ENCODE data around the gene WNT9A.
"Not testable (repeated sequence)": the region's sequence is repeated elsewhere in the genome, so short reads cannot be mapped to it uniquely, and the experiment has no call there.

WNT9A gene

DNA sequence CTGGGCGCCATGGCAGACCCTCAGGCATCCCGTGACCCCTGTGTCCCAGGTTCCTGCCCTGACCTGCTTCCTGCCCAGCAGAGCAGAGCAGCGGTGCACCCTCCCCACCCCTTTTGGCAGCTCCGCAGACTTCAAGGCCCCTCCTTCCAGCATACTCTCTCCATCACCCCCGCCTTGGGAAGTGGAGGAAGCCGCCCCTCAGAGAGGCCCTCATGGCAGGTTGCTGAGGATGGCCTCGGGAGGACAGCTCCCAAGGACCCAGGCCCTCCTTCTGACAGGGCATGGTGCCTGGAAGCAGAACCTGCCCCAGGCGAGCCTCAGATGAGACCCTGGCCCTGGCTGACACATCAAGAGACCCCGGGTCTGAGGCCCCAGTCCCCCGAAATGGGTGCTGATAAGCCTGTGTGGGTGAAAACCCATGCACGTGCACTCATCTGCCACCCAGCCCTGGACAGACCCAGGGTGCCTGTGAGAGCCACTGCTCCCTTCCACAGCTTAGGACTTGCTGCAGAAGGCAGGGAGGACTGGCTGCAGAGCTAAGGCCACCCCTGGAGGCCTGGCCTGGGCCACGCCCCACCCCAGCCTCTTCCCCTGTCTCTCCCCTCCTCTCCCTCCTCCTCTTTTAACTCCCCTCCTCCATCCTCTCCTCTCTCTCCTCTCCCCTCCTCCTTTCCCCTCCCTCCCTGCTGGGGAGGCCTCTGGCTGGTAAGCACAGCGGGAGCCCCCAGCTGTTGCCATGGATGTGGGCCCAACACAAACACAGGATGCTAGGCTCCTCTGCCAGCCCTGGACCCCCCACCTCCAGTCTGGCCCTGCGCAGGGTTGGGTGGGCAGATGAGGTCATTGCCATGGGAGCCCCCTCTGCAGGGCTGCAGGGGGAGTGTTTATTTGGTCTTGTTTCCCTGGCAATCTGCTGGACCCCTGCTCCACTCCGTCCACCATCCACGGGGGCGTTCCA is 33.7 kb downstream of the WNT9A start:
- no peak overlapping the region for H3K4me3 ChIP-seq (replicated peaks in 1 of 2; ENCODE audit: low read depth in 2 of 2, low read length in 2 of 2)
- no peak for DNase-seq (ENCODE audit: low read depth in 2 of 2)
- TF ChIP-seq CTCF (IDR thresholded peaks at IDR 0.05; ENCODE audit: low read depth, low read length): no peak

GRCh38 chr1:227913396-227913763 is 34.4 kb downstream of the WNT9A start:
- no peak for TF ChIP-seq CTCF (IDR thresholded peaks at IDR 0.05; ENCODE audit: low read depth, low read length)
- no peak for DNase-seq (ENCODE audit: low read depth in 2 of 2)
- H3K4me3 ChIP-seq (replicated peaks in 1 of 2; ENCODE audit: low read depth in 2 of 2, low read length in 2 of 2): no peak overlapping the region

DNA sequence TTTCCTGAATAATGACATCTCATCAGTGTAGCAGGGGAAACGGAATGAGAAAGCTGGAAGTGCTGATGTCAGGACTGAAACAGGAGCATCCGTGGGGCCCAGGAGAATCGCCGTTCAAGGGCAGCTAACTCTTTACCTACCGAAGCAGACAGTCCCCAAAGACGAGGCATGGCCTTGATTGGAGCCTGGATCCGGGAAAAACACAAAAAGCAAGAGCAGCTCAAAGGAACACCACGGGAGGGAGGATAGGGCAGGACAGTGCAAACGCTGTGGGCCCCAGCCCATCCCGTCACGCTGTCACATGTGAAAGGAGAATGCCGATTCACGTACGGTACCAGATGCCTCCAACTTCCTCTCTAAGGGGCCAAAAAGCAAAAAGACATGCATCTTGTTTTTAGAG is 34.9 kb downstream of the WNT9A start:
- no peak for DNase-seq (ENCODE audit: low read depth in 2 of 2)
- no peak for TF ChIP-seq CTCF (IDR thresholded peaks at IDR 0.05; ENCODE audit: low read depth, low read length)
- no peak overlapping the region for H3K4me3 ChIP-seq (replicated peaks in 1 of 2; ENCODE audit: low read depth in 2 of 2, low read length in 2 of 2)

DNA sequence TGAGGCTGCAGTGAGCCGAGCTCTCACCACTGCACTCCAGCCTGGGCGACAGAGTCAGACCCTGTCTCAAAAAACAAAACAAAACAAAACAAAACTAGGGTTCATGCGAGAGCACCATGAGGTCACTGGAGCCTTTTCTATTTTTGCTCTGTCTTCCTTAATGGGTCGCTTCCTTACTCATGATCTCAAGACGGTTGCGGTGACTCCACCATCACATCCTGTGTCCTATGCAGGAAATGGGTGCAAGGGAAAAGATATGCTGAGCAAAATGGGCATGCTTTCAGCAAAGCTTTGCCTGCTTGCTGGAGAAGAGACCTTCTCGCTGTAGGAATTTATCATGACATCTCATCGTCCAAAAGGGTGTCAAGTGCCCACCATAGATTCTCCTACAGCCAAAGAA is 36.4 kb downstream of the WNT9A start:
- DNase-seq (ENCODE audit: low read depth in 2 of 2): no peak
- TF ChIP-seq CTCF (IDR thresholded peaks at IDR 0.05; ENCODE audit: low read depth, low read length): no peak
- no peak overlapping the region for H3K4me3 ChIP-seq (replicated peaks in 1 of 2; ENCODE audit: low read depth in 2 of 2, low read length in 2 of 2)

DNA sequence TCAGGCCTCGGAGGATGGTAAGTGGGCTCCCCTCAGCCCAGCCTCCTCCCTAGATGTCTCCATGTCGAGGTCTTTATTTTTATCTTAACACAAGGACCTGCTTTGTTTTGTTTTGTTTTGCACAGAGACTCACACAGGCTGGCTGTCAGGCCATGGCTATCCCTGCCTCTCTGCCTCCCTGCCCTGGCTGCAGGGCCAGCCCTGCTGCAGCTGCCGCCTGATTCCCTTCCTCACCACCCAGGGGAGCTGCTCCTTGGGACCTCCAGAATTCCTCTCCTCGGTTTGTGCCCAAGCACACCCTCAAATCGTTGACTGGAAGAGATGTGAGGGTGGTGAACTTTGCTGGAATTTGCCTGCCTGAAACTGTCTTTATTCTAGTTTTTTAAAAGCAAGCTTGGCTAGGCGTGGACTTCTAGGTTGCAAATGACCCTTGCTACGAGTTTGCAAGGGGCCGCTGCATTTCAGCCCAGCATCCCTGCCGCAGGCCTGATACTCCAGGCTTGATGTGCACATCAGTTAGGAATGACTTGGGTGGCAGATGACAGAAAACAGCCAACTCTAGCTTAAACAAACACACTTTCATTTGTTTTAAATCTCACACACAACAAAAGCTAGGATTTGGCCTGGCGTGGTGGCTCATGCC is 37.1 kb downstream of the WNT9A start:
- no peak overlapping the region for H3K4me3 ChIP-seq (replicated peaks in 1 of 2; ENCODE audit: low read depth in 2 of 2, low read length in 2 of 2)
- no peak for TF ChIP-seq CTCF (IDR thresholded peaks at IDR 0.05; ENCODE audit: low read depth, low read length)
- no peak for DNase-seq (ENCODE audit: low read depth in 2 of 2)

DNA sequence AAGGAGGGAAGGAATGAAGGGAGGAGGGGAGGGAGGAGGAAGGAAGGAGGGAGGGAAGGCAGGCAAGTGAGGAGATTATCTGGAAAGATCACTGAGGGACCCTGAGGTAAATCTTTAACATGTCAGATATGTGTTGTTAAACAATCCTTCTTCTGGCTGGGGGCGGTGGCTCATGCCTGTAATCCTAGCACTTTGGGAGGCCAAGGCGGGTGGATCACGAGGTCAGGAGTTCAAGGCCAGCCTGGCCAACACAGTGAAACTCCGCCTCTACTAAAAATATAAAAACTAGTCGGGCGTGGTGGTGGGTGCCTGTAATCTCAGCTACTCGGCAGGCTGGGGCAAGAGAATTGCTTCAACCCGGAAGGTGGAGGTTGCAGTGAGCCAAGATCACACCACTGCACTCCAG is 37.8 kb downstream of the WNT9A start:
- H3K4me3 ChIP-seq (replicated peaks in 1 of 2; ENCODE audit: low read depth in 2 of 2, low read length in 2 of 2); DNase-seq (ENCODE audit: low read depth in 2 of 2): not testable (repeated sequence)

GRCh38 chr1:227909188-227909587 is 38.5 kb downstream of the WNT9A start:
- no peak for TF ChIP-seq CTCF (IDR thresholded peaks at IDR 0.05; ENCODE audit: low read depth, low read length)
- no peak overlapping the region for H3K4me3 ChIP-seq (replicated peaks in 1 of 2; ENCODE audit: low read depth in 2 of 2, low read length in 2 of 2)
- no peak for DNase-seq (ENCODE audit: low read depth in 2 of 2)

All from cardiac fibroblast (primary cell).